Measurements from ENCODE around the gene ANXA6. TPM values are rescaled to one million over a fixed set of nuclear protein-coding genes. Genes with fewer than 3 reads are reported as not detected.

The ANXA6 gene
- total and polyA plus RNA-seq, 4 donors, result 61.4 to 208 (median 155) TPM

DNA sequence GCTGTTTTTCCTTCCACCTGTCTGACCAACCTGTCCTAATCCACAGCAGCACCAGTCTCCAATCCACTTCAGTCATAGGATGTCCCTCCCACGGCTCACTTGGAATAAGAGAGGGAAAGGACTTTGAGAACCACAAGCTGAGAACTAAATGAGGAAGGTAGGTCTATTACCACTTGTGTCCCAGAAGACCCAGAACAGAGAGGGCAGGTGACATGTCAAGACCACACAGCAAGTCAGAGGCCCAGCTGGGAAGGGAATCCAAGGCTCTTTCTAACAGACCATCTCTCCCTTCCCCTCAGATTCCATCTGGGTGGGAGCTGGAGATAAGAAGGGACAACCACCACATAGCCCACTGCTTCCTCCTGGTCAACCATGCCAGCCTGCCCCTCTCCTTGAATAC, 14.6 kb downstream of the ANXA6 start:
- TF ChIP-seq, protein P1, sequence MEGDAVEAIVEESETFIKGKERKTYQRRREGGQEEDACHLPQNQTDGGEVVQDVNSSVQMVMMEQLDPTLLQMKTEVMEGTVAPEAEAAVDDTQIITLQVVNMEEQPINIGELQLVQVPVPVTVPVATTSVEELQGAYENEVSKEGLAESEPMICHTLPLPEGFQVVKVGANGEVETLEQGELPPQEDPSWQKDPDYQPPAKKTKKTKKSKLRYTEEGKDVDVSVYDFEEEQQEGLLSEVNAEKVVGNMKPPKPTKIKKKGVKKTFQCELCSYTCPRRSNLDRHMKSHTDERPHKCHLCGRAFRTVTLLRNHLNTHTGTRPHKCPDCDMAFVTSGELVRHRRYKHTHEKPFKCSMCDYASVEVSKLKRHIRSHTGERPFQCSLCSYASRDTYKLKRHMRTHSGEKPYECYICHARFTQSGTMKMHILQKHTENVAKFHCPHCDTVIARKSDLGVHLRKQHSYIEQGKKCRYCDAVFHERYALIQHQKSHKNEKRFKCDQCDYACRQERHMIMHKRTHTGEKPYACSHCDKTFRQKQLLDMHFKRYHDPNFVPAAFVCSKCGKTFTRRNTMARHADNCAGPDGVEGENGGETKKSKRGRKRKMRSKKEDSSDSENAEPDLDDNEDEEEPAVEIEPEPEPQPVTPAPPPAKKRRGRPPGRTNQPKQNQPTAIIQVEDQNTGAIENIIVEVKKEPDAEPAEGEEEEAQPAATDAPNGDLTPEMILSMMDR (IDR thresholded peaks at IDR 0.05; ENCODE audit: control extremely low read depth, extremely low read depth), result no peak
- Histone ChIP-seq H3K9me3 (ENCODE audit: control insufficient read depth in 4 of 4, insufficient read depth in 3 of 4, low read length in 3 of 4) (no peaks in the 10 kb centered on the region), H3K36me3 (ENCODE audit: control insufficient read depth in 4 of 4, insufficient read depth in 4 of 4, low read length in 4 of 4) (peaks cover 15 to 59% (median 41%) of the 10 kb centered on the region in 4 donors), H3K9ac (ENCODE audit: insufficient read depth in 1 of 2, low read length in 2 of 2) (no peak overlapping the region), H3K4me1 (ENCODE audit: control insufficient read depth in 5 of 5, insufficient read depth in 5 of 5, low read length in 5 of 5) (peaks cover 0 to 4% (median 0%) of the 10 kb centered on the region in 5 donors), H3K27ac (ENCODE audit: low read depth in 1 of 2, low read length in 1 of 2) (peak overlapping the region in 1 of 2 donors; percentile 15), H3K4me3 (no peak overlapping the region), H3K27me3 (ENCODE audit: control insufficient read depth in 3 of 3, insufficient read depth in 3 of 3, low read length in 2 of 3) (no peaks in the 10 kb centered on the region)
- 83 to 100% methylated on average over 1 of the region's 1 CpG for WGBS, 2 donors
- no peak for DNase-seq
- no peak for ATAC-seq (ENCODE audit: insufficient read depth, low FRiP score)

- no peak overlapping the region for H3K9ac ChIP-seq (ENCODE audit: insufficient read depth in 1 of 2, low read length in 2 of 2)
- peaks cover 24 to 60% (median 47%) of the 10 kb centered on the region in 4 donors for H3K36me3 ChIP-seq (ENCODE audit: control insufficient read depth in 4 of 4, insufficient read depth in 4 of 4, low read length in 4 of 4)
- H3K27me3 ChIP-seq (ENCODE audit: control insufficient read depth in 3 of 3, insufficient read depth in 3 of 3, low read length in 2 of 3), result no peaks in the 10 kb centered on the region
- no peaks in the 10 kb centered on the region for H3K9me3 ChIP-seq (ENCODE audit: control insufficient read depth in 4 of 4, insufficient read depth in 3 of 4, low read length in 3 of 4)
- H3K4me1 ChIP-seq (ENCODE audit: control insufficient read depth in 5 of 5, insufficient read depth in 5 of 5, low read length in 5 of 5), result peaks cover 0 to 4% (median 0%) of the 10 kb centered on the region in 5 donors
- TF ChIP-seq, protein P1 (IDR thresholded peaks at IDR 0.05; ENCODE audit: control extremely low read depth, extremely low read depth), result no peak
- WGBS, 2 donors, result 59 to 62% methylated on average over 14 to 15 of the region's 15 CpGs
- no peak overlapping the region for H3K4me3 ChIP-seq
- H3K27ac ChIP-seq (ENCODE audit: low read depth in 1 of 2, low read length in 1 of 2), result peak overlapping the region in 1 of 2 donors; percentile 58
- DNase-seq (no peak), ATAC-seq (ENCODE audit: insufficient read depth, low FRiP score) (no peak)
Observed at GRCh38 chr5:151141535-151141934, 16.0 kb downstream of the ANXA6 start.

- Histone ChIP-seq H3K4me1 (ENCODE audit: control insufficient read depth in 5 of 5, insufficient read depth in 5 of 5, low read length in 5 of 5) (peaks cover 0 to 2% (median 0%) of the 10 kb centered on the region in 5 donors), H3K9ac (ENCODE audit: insufficient read depth in 1 of 2, low read length in 2 of 2) (no peak overlapping the region), H3K4me3 (no peak overlapping the region), H3K27me3 (ENCODE audit: control insufficient read depth in 3 of 3, insufficient read depth in 3 of 3, low read length in 2 of 3) (no peaks in the 10 kb centered on the region), H3K9me3 (ENCODE audit: control insufficient read depth in 4 of 4, insufficient read depth in 3 of 4, low read length in 3 of 4) (no peaks in the 10 kb centered on the region), H3K27ac (ENCODE audit: low read depth in 1 of 2, low read length in 1 of 2) (peak overlapping the region in 1 of 2 donors; percentile 47), H3K36me3 (ENCODE audit: control insufficient read depth in 4 of 4, insufficient read depth in 4 of 4, low read length in 4 of 4) (peaks cover 30 to 65% (median 45%) of the 10 kb centered on the region in 4 donors)
- DNase-seq, result no peak
- WGBS, 2 donors, result 85 to 89% methylated on average over 7 of the region's 7 CpGs
- TF ChIP-seq, protein P1 (IDR thresholded peaks at IDR 0.05; ENCODE audit: control extremely low read depth, extremely low read depth), result no peak
- ATAC-seq (ENCODE audit: insufficient read depth, low FRiP score), result no peak
Observed at GRCh38 chr5:151140686-151141459, 16.7 kb downstream of the ANXA6 start.
